GM18526 (cell line): ENCODE measurements around the gene SELENOM.

Experiments used
- POLR2A ChIP-seq: IDR thresholded peaks from 3 replicates; pipeline ENCODE4 v1.6.1; 2011; ENCODE audit not compliant: insufficient read length; ENCODE audit errors: extremely low read depth

SELENOM gene

GRCh38 chr22:31107178-31107893 is at the start of gene SELENOM:
TSS of gene SELENOM (minus strand) at chr22:31107568. CDS start at chr22:31107505, 63 bp downstream.
- no peak for TF ChIP-seq POLR2A

- TF ChIP-seq POLR2A: no peak
Observed at GRCh38 chr22:31155422-31155821, 48.1 kb upstream of the SELENOM start.

- no peak for TF ChIP-seq POLR2A
Observed at GRCh38 chr22:31154975-31155374, 47.6 kb upstream of the SELENOM start.

- TF ChIP-seq POLR2A: no peak
Observed at GRCh38 chr22:31153357-31153756, 46.0 kb upstream of the SELENOM start.

- TF ChIP-seq POLR2A: no peak
Observed at GRCh38 chr22:31151872-31152271, 44.5 kb upstream of the SELENOM start.

GRCh38 chr22:31150615-31151014 is 43.2 kb upstream of the SELENOM start:
- no peak for TF ChIP-seq POLR2A

GRCh38 chr22:31148953-31149627 is 41.7 kb upstream of the SELENOM start:
- no peak for TF ChIP-seq POLR2A

GRCh38 chr22:31148488-31148887 is 41.1 kb upstream of the SELENOM start:
- no peak for TF ChIP-seq POLR2A

- no peak for TF ChIP-seq POLR2A
Observed at GRCh38 chr22:31144223-31144622, 36.9 kb upstream of the SELENOM start.

GRCh38 chr22:31143537-31143936 is 36.2 kb upstream of the SELENOM start:
- TF ChIP-seq POLR2A: no peak

- no peak for TF ChIP-seq POLR2A
Observed at GRCh38 chr22:31143038-31143437, 35.7 kb upstream of the SELENOM start.

GRCh38 chr22:31142285-31142684 is 34.9 kb upstream of the SELENOM start:
- TF ChIP-seq POLR2A: no peak

GRCh38 chr22:31141551-31141950 is 34.2 kb upstream of the SELENOM start:
- no peak for TF ChIP-seq POLR2A

GRCh38 chr22:31140746-31141145 is 33.4 kb upstream of the SELENOM start:
- TF ChIP-seq POLR2A: no peak

- no peak for TF ChIP-seq POLR2A
Observed at GRCh38 chr22:31139866-31140716, 32.7 kb upstream of the SELENOM start, which contains the start of gene PLA2G3. TSS of gene PLA2G3 (minus strand) at chr22:31140508. CDS start at chr22:31140354, 154 bp downstream.

GRCh38 chr22:31139066-31139465 is 31.7 kb upstream of the SELENOM start:
- TF ChIP-seq POLR2A: no peak
